ENCODE results near the gene MAP1B. TPM values are rescaled to one million over a fixed set of nuclear protein-coding genes. Genes with fewer than 3 reads are reported as not detected.

MAP1B gene
- total RNA-seq, 4 donors from 2014 or later = 479 to 654 (median 593) TPM

DNA sequence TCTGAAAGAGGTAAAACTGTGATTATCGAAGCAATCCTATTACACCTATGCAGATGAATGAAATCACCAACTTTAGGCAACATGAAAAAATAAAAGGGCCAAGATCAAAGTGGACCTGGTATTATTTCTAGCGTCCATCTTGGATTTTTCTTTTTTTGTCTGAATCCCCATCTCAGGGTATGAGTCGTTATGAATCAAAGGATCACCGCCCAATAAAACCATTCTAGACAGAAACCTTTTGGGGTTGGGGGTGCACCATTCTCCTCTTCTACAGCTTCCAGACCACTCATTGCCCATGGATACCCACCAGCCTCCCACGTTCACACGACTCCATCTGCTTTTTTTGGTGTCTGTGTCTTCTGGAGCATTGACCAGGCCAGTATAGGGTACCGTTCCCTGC, 33.4 kb downstream of the MAP1B start:
- no peak for ATAC-seq (ENCODE audit: low FRiP score)
- DNase-seq (ENCODE audit: low spot score) = no peak
- TF ChIP-seq, protein P1, sequence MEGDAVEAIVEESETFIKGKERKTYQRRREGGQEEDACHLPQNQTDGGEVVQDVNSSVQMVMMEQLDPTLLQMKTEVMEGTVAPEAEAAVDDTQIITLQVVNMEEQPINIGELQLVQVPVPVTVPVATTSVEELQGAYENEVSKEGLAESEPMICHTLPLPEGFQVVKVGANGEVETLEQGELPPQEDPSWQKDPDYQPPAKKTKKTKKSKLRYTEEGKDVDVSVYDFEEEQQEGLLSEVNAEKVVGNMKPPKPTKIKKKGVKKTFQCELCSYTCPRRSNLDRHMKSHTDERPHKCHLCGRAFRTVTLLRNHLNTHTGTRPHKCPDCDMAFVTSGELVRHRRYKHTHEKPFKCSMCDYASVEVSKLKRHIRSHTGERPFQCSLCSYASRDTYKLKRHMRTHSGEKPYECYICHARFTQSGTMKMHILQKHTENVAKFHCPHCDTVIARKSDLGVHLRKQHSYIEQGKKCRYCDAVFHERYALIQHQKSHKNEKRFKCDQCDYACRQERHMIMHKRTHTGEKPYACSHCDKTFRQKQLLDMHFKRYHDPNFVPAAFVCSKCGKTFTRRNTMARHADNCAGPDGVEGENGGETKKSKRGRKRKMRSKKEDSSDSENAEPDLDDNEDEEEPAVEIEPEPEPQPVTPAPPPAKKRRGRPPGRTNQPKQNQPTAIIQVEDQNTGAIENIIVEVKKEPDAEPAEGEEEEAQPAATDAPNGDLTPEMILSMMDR (IDR thresholded peaks at IDR 0.05) = no peak

DNA sequence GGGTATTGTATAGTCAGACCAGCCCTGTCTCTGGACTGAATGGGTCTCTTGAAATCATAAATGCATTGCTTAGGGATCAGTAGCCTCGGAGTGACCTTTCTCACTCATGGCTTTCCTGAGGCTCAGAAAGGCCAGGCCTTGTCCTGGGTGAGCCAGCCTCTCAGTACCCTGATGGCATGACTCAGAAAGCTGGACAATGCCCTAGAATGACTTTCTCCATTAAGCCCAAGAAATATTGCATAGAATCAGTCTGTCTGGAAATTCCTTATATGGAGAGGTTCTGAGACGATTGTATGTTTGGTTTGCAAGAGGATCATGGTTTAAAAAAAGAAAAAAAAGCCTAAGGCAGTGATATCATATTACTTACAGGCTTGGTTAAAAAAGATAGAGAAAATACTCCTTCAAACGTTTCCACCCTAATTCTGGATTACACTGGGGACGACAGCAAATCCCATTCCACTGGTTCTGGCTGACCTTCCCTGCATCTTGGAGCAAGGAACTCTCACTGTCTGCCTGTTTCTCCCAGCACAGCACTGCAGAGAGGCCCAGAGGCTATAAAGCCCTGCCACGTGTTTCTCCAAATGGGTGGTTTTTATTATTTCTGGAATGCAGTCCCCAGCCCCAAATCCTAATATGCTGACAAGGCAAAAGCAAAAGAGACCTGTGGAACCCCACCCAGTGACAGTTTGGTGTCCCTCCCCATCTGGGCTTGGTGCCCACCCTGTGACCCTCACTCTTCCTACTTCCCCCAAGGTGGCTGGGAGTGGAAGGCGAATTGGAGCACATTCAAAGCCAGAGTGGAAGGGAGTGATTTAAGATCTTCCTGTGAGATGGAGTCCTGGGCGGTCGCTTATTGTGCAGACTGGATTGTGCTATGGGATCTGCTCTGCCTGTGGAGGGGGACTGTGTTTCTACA, 34.4 kb downstream of the MAP1B start:
- ATAC-seq (ENCODE audit: low FRiP score) (peak; percentile 74), DNase-seq (ENCODE audit: low spot score) (no peak)
- TF ChIP-seq, protein P1 (IDR thresholded peaks at IDR 0.05) = no peak

- TF ChIP-seq, protein P1 (IDR thresholded peaks at IDR 0.05) = no peak
- DNase-seq (ENCODE audit: low spot score) = no peak
Measured at GRCh38 chr5:72144762-72145161, 37.5 kb downstream of the MAP1B start.

GRCh38 chr5:72145348-72145747, 38.1 kb downstream of the MAP1B start:
- DNase-seq (ENCODE audit: low spot score) = no peak
- TF ChIP-seq, protein P1 (IDR thresholded peaks at IDR 0.05) = no peak
- ATAC-seq (ENCODE audit: low FRiP score) = peak; percentile 33

More at GRCh38 chr5:72144762-72145161, 37.5 kb downstream of the MAP1B start:
- ATAC-seq (ENCODE audit: low FRiP score) = no peak

- TF ChIP-seq, protein P1 (IDR thresholded peaks at IDR 0.05) = no peak
- ATAC-seq (ENCODE audit: low FRiP score) (no peak), DNase-seq (ENCODE audit: low spot score) (no peak)
Measured at GRCh38 chr5:72146056-72146455, 38.8 kb downstream of the MAP1B start.

- ATAC-seq (ENCODE audit: low FRiP score) (no peak), DNase-seq (ENCODE audit: low spot score) (no peak)
- TF ChIP-seq, protein P1 (IDR thresholded peaks at IDR 0.05) = no peak
Measured at GRCh38 chr5:72147569-72147968, 40.3 kb downstream of the MAP1B start.

- TF ChIP-seq, protein P1 (IDR thresholded peaks at IDR 0.05) = no peak
- ATAC-seq (ENCODE audit: low FRiP score) = no peak
- no peak for DNase-seq (ENCODE audit: low spot score)
Measured at GRCh38 chr5:72149742-72150141, 42.5 kb downstream of the MAP1B start.
